IMR-90 (cell line): ENCODE data around the gene GAS6. TPM values are rescaled to one million over a fixed set of nuclear protein-coding genes. Genes with fewer than 3 reads are reported as not detected.

ENCODE experiments used
- ATAC-seq: fragments of 200-7000 bp; cut with Tn5 transposase; 2 replicates; pipeline ENCODE4 v1.9.1; 2020; ENCODE audit warnings: low read depth, mild to moderate bottlenecking, moderate library complexity
- BruUV-seq: library from RNA; stranded (reverse); fragments of 400-500 nt; replicated peaks from 2 replicates; lab custom pipeline; 2021; lab: Mats Ljungman, UMichigan
- CTCF ChIA-PET: fragments of 300-600 bp; formaldehyde crosslinking; extraction: SDS; loops from one replicate; lab custom pipeline; 2021; ENCODE audit warnings: antibody characterized with exemption; lab: Yijun Ruan, JAX
- POLR2A ChIA-PET: fragments of 300-600 bp; sonication (Branson Sonifier 250); formaldehyde crosslinking; loops from one replicate; lab custom pipeline; 2022; ENCODE audit warnings: antibody characterized with exemption; ENCODE audit not compliant: unreplicated experiment; lab: Charles Lee
- DNase-seq: peaks from one replicate; pipeline ENCODE4 v3.0.0; 2013
- H2AFZ ChIP-seq: replicated peaks from 2 replicates; pipeline ENCODE3; 2013; ENCODE audit warnings: low read length, mild to moderate bottlenecking; ENCODE audit not compliant: poor library complexity
- H2AK5ac ChIP-seq: 2 replicates; pipeline ENCODE4 v1.6.1; 2013; ENCODE audit warnings: low read depth, low read length, inconsistent platforms
- H2AK9ac ChIP-seq: replicated peaks from 2 replicates; pipeline ENCODE3; 2013; ENCODE audit warnings: mild to moderate bottlenecking, low read depth, low read length, moderate library complexity; ENCODE audit not compliant: poor library complexity
- H2BK120ac ChIP-seq: 2 replicates; pipeline ENCODE4 v1.6.1; 2013; ENCODE audit warnings: low read depth, low read length, inconsistent platforms
- H2BK15ac ChIP-seq: 3 replicates; pipeline ENCODE4 v1.6.1; 2013; ENCODE audit warnings: low read depth, low read length, inconsistent platforms
- H2BK20ac ChIP-seq: 2 replicates; pipeline ENCODE4 v1.6.1; 2013; ENCODE audit warnings: low read depth, mild to moderate bottlenecking, inconsistent platforms, low read length, moderate library complexity
- H2BK5ac ChIP-seq: 2 replicates; pipeline ENCODE4 v1.6.1; 2013; ENCODE audit warnings: mild to moderate bottlenecking, low read depth, low read length, inconsistent platforms; ENCODE audit not compliant: poor library complexity, severe bottlenecking
- H3K14ac ChIP-seq: replicated peaks from 2 replicates; pipeline ENCODE4 v1.6.1; 2013; ENCODE audit warnings: low read depth, low read length, inconsistent platforms
- H3K18ac ChIP-seq: 2 replicates; pipeline ENCODE4 v1.6.1; 2013; ENCODE audit warnings: low read depth, low read length, control low read depth
- H3K23ac ChIP-seq: 2 replicates; pipeline ENCODE4 v1.6.1; 2013; ENCODE audit warnings: low read depth, low read length, inconsistent platforms
- H3K27ac ChIP-seq: 2 replicates; pipeline ENCODE4 v1.5.1; 2013; ENCODE audit warnings: mild to moderate bottlenecking, control low read depth, low read length; ENCODE audit not compliant: insufficient read depth
- H3K27me3 ChIP-seq: 2 replicates; pipeline ENCODE4 v1.6.1; 2013; ENCODE audit warnings: low read length; ENCODE audit not compliant: control insufficient read depth, insufficient read depth
- H3K36me3 ChIP-seq: 2 replicates; pipeline ENCODE4 v1.6.1; 2013; ENCODE audit warnings: low read length, mixed read lengths; ENCODE audit not compliant: control insufficient read depth, insufficient read depth
- H3K4ac ChIP-seq: 2 replicates; pipeline ENCODE4 v1.6.1; 2013; ENCODE audit warnings: low read depth, low read length, inconsistent platforms
- H3K4me1 ChIP-seq: 2 replicates; pipeline ENCODE4 v1.6.1; 2013; ENCODE audit warnings: low read length, mixed read lengths; ENCODE audit not compliant: control insufficient read depth, insufficient read depth
- H3K4me2 ChIP-seq: 2 replicates; pipeline ENCODE4 v1.6.1; 2013; ENCODE audit warnings: low read depth, mild to moderate bottlenecking, control low read depth, low read length, moderate library complexity
- H3K4me3 ChIP-seq: 2 replicates; pipeline ENCODE4 v1.5.1; 2013; ENCODE audit warnings: low read depth, mild to moderate bottlenecking, control low read depth, low read length, moderate library complexity; ENCODE audit not compliant: insufficient read depth
- H3K56ac ChIP-seq: 2 replicates; pipeline ENCODE4 v1.6.1; 2013; ENCODE audit warnings: low read length, inconsistent platforms; ENCODE audit not compliant: insufficient read depth; ENCODE audit errors: extremely low read depth
- H3K79me1 ChIP-seq, 2 experiments: 2 replicates each; pipeline ENCODE4 v1.6.1; 2013; ENCODE audit warnings: low read length in 2 of 2, inconsistent platforms in 1 of 2, low read depth in 1 of 2
- H3K9ac ChIP-seq: 2 replicates; pipeline ENCODE4 v1.6.1; 2013; ENCODE audit warnings: low read depth, low read length, control low read depth
- H3K9me1 ChIP-seq: 2 replicates; pipeline ENCODE4 v1.6.1; 2013; ENCODE audit warnings: low read length, inconsistent platforms; ENCODE audit not compliant: insufficient read depth
- H3K9me3 ChIP-seq: 2 replicates; pipeline ENCODE4 v1.6.1; 2013; ENCODE audit warnings: low read length; ENCODE audit not compliant: control insufficient read depth, insufficient read depth
- H4K20me1 ChIP-seq: 2 replicates; pipeline ENCODE4 v1.6.1; 2013; ENCODE audit warnings: low read length, inconsistent platforms; ENCODE audit not compliant: insufficient read depth
- H4K5ac ChIP-seq: 2 replicates; pipeline ENCODE4 v1.6.1; 2013; ENCODE audit warnings: mild to moderate bottlenecking, low read depth, low read length, control low read depth
- H4K8ac ChIP-seq, 2 experiments: 2 replicates each; pipeline ENCODE4 v1.6.1; 2013; ENCODE audit warnings: low read depth in 2 of 2, low read length in 2 of 2, control low read depth in 1 of 2, inconsistent platforms in 1 of 2
- H4K91ac ChIP-seq: 2 replicates; pipeline ENCODE4 v1.6.1; 2013; ENCODE audit warnings: low read depth, low read length, inconsistent platforms; ENCODE audit not compliant: insufficient read depth
- BHLHE40 ChIP-seq: fragments of 150-350 bp; IDR thresholded peaks from 2 replicates; pipeline ENCODE4 v1.6.1; 2016; ENCODE audit warnings: mild to moderate bottlenecking, low read depth, low read length
- CEBPB ChIP-seq: IDR thresholded peaks from 2 replicates; pipeline ENCODE4 v1.6.1; 2012; ENCODE audit warnings: low read depth, low read length, improper control_type of control experiment
- CHD1 ChIP-seq: IDR thresholded peaks from 2 replicates; pipeline ENCODE4 v1.6.1; 2012; ENCODE audit warnings: low read depth, low read length, improper control_type of control experiment
- FOS ChIP-seq: fragments of 150-350 bp; IDR thresholded peaks from 2 replicates; pipeline ENCODE4 v1.6.1; 2016; ENCODE audit warnings: low read depth, low read length
- MAFK ChIP-seq: IDR thresholded peaks from 2 replicates; pipeline ENCODE4 v1.6.1; 2012; ENCODE audit warnings: low read depth, low read length, improper control_type of control experiment
- MAZ ChIP-seq: IDR thresholded peaks from 2 replicates; pipeline ENCODE4 v1.6.1; 2012; ENCODE audit warnings: low read depth, mild to moderate bottlenecking, low read length, improper control_type of control experiment, moderate library complexity, borderline replicate concordance
- MXI1 ChIP-seq: IDR thresholded peaks from 2 replicates; pipeline ENCODE4 v1.6.1; 2012; ENCODE audit warnings: low read depth, mild to moderate bottlenecking, low read length, moderate library complexity, borderline replicate concordance
- NFE2L2 ChIP-seq: fragments of 150-350 bp; IDR thresholded peaks from 2 replicates; pipeline ENCODE4 v1.6.1; 2016; ENCODE audit warnings: low read depth, mild to moderate bottlenecking, low read length
- POLR2A ChIP-seq: IDR thresholded peaks from 2 replicates; pipeline ENCODE4 v1.6.1; 2012; ENCODE audit warnings: mild to moderate bottlenecking, low read depth, low read length
- RAD21 ChIP-seq: IDR thresholded peaks from 2 replicates; pipeline ENCODE4 v1.6.1; 2012; ENCODE audit warnings: low read length, improper control_type of control experiment
- RFX5 ChIP-seq: IDR thresholded peaks from 2 replicates; pipeline ENCODE4 v1.8.0; 2012; ENCODE audit warnings: low read depth, mild to moderate bottlenecking, low read length, moderate library complexity
- SMC3 ChIP-seq: fragments of 150-350 bp; IDR thresholded peaks from 2 replicates; pipeline ENCODE4 v1.6.1; 2016; ENCODE audit warnings: low read depth, mild to moderate bottlenecking, antibody characterized with exemption, low read length, moderate library complexity
- WGBS, 2 experiments: methylation state at CpG; one replicate each; pipeline versions ENCODE4 v1.1.5 to v1.1.7; 2013; ENCODE audit warnings: missing lambda C conversion rate in 2 of 2; ENCODE audit not compliant: insufficient read length in 1 of 2; ENCODE audit errors: extremely low coverage in 2 of 2; 5-methylcytosine and 5-hydroxymethylcytosine counted together
- dilution Hi-C: fragments of 300-500 bp; cut with HindIII; formaldehyde crosslinking; loops from one replicate; pipeline ENCODE4 v1.14.3; 2018; ENCODE audit warnings: low sequenced_read_pairs; ENCODE audit not compliant: unreplicated experiment
- in situ Hi-C: fragments of 300-500 bp; cut with MboI; formaldehyde crosslinking; loops from 3 replicates; pipeline ENCODE4 v1.14.3; 2019; ENCODE audit warnings: low sequenced_read_pairs, inconsistent platforms, mixed read lengths
- intact Hi-C: fragments of 100-400 bp; cut with micrococcal nuclease; formaldehyde crosslinking; loops from 2 replicates; pipeline ENCODE4 v1.10.0; 2022
- polyA plus RNA-seq, 3 experiments: library from polyadenylated mRNA; depleted of rRNA; stranded (reverse); fragments of >200 nt; gene quantifications; 2 replicates each; pipeline ENCODE4 v1.2.3, GENCODE V29; 2012; ENCODE audit warnings: low replicate concordance in 1 of 3
- total RNA-seq: library from RNA; depleted of rRNA; stranded (reverse); fragments of >200 nt; gene quantifications from 2 replicates; pipeline ENCODE4 v1.2.3, GENCODE V29; 2012
- TF ChIP-seq, protein P1 (sequence below): conservative IDR thresholded peaks from 2 replicates; pipeline ENCODE4 v1.5.1; 2012; ENCODE audit warnings: mild to moderate bottlenecking, low read depth, low read length, improper control_type of control experiment
- TF ChIP-seq, protein P2 (sequence below): fragments of 150-350 bp; IDR thresholded peaks from 2 replicates; pipeline ENCODE4 v1.6.1; 2016; ENCODE audit warnings: low read depth, mild to moderate bottlenecking, low read length, moderate library complexity, borderline replicate concordance
- TF ChIP-seq, protein P3 (sequence below): fragments of 150-350 bp; IDR thresholded peaks from 2 replicates; pipeline ENCODE4 v1.6.1; 2017; ENCODE audit warnings: mild to moderate bottlenecking, antibody characterized with exemption, low read length, low read depth

The GAS6 gene
- total and polyA plus RNA-seq, 2 of the 4 experiments (the other 2 are of a cell fraction): 220 to 823 TPM

DNA sequence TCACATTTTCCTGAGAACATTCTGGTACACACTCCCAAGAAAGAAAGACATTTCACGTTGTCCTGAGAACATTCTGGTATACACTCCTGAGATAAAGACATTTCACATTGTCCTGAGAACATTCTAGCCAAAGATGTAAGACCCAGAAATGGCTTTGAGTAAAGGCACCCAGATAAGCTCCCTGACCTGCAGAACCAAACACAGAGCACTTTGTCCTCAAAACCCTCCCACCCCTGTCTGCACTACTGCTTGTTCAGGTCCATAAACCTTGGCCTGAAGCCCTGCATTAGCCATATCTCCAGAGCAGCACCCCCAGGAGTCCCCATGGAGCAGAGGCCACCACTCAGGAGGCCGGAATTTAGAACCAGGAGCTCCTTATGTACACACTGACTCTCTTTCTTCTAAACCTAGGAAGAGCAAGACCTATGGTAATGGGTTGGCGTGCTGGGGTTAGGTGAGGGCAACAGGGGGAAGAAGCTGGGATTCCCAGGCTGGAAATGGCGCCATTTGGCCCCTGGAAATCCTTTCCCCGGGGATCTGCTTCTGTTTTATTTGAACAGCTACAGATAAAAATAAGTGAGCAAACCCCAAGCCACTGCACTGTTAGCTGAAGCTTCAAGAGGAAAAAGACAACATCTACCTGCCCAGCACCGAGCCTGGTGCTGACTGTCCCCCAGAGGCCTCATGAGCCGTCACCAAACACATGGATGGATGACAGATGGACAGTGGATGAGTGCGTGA lies 13.7 kb downstream of the GAS6 start:
- Histone ChIP-seq H4K5ac (peak overlapping the region; percentile 19; the same call in 1 of the 2 replicates), H3K36me3 (peaks cover 36% of the 10 kb centered on the region), H3K4ac (no peak overlapping the region), H3K9me3 (no peaks in the 10 kb centered on the region), H3K79me1 (peaks cover 30 to 98% of the 10 kb centered on the region in 2 experiments; a peak in 3 of 4 replicates), H2BK20ac (no peak overlapping the region), H3K9me1 (peaks cover 57% of the 10 kb centered on the region), H3K56ac (no peak overlapping the region), H3K14ac (peak overlapping the region; percentile 44), H3K9ac (no peak overlapping the region; the same call in 1 of the 2 replicates), H4K8ac (peak overlapping the region in 1 of 2 experiments; percentile 37; a peak in 1 of 4 replicates), H2AK5ac (peak overlapping the region; percentile 10), H3K23ac (peak overlapping the region; percentile 11; the same call in 1 of the 2 replicates), H3K27me3 (no peaks in the 10 kb centered on the region), H3K4me2 (no peak overlapping the region), H4K91ac (no peak overlapping the region), H3K18ac (no peak overlapping the region), H3K27ac (no peak overlapping the region; the same call in 1 of the 2 replicates), H2AK9ac (no peak overlapping the region), H2BK15ac (no peak overlapping the region), H3K4me3 (no peak overlapping the region), H4K20me1 (peaks cover 97% of the 10 kb centered on the region), H3K4me1 (peaks cover 47% of the 10 kb centered on the region), H2BK5ac (peak overlapping the region; percentile 42), H2BK120ac (no peak overlapping the region), H2AFZ (no peak overlapping the region)
- BruUV-seq: no TSS peak
- dilution Hi-C loops: no loop called here
- intact Hi-C loops: no loop called here
- no peak for ATAC-seq
- DNase-seq: no peak
- ChIA-PET POLR2A (no interaction called here), CTCF (no interaction called here)
- in situ Hi-C loops: no loop called here
- 100% methylated on average over 4 of the region's 8 CpGs; no CpG with 5 or more reads in 1 of the 2 experiments for WGBS, 2 experiments
- TF ChIP-seq, protein P1, sequence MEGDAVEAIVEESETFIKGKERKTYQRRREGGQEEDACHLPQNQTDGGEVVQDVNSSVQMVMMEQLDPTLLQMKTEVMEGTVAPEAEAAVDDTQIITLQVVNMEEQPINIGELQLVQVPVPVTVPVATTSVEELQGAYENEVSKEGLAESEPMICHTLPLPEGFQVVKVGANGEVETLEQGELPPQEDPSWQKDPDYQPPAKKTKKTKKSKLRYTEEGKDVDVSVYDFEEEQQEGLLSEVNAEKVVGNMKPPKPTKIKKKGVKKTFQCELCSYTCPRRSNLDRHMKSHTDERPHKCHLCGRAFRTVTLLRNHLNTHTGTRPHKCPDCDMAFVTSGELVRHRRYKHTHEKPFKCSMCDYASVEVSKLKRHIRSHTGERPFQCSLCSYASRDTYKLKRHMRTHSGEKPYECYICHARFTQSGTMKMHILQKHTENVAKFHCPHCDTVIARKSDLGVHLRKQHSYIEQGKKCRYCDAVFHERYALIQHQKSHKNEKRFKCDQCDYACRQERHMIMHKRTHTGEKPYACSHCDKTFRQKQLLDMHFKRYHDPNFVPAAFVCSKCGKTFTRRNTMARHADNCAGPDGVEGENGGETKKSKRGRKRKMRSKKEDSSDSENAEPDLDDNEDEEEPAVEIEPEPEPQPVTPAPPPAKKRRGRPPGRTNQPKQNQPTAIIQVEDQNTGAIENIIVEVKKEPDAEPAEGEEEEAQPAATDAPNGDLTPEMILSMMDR: no peak
- TF ChIP-seq MAFK (no peak), NFE2L2 (no peak), POLR2A (no peak), RFX5 (no peak), RAD21 (no peak), MAZ (no peak), CHD1 (no peak), SMC3 (no peak), CEBPB (no peak), MXI1 (no peak), FOS (no peak), BHLHE40 (no peak)
- TF ChIP-seq, protein P2, sequence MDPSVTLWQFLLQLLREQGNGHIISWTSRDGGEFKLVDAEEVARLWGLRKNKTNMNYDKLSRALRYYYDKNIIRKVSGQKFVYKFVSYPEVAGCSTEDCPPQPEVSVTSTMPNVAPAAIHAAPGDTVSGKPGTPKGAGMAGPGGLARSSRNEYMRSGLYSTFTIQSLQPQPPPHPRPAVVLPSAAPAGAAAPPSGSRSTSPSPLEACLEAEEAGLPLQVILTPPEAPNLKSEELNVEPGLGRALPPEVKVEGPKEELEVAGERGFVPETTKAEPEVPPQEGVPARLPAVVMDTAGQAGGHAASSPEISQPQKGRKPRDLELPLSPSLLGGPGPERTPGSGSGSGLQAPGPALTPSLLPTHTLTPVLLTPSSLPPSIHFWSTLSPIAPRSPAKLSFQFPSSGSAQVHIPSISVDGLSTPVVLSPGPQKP: no peak
- TF ChIP-seq, protein P3, sequence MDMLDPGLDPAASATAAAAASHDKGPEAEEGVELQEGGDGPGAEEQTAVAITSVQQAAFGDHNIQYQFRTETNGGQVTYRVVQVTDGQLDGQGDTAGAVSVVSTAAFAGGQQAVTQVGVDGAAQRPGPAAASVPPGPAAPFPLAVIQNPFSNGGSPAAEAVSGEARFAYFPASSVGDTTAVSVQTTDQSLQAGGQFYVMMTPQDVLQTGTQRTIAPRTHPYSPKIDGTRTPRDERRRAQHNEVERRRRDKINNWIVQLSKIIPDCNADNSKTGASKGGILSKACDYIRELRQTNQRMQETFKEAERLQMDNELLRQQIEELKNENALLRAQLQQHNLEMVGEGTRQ: no peak
